HepG2 (cell line): ENCODE results near the gene TP53I3. TPM values are rescaled to one million over a fixed set of nuclear protein-coding genes. Genes with fewer than 3 reads are reported as not detected.

Experiments
- CC2D1A ChIP-seq: sonication (generic); formaldehyde crosslinking; IDR thresholded peaks from 2 replicates; pipeline ENCODE4 v1.8.1; 2023; ENCODE audit warnings: mild to moderate bottlenecking, missing genetic modification reagents
- FOXK2 ChIP-seq: fragments of 450-650 bp; IDR thresholded peaks from 2 replicates; pipeline ENCODE4 v1.6.1; 2016
- GPBP1L1 ChIP-seq: sonication (generic); formaldehyde crosslinking; IDR thresholded peaks from 2 replicates; pipeline ENCODE4 v1.5.0; 2020; ENCODE audit warnings: mild to moderate bottlenecking, missing genetic modification reagents
- HMGA1 ChIP-seq: sonication (generic); formaldehyde crosslinking; conservative IDR thresholded peaks from 2 replicates; pipeline ENCODE4 v1.4.0; 2020; ENCODE audit warnings: missing genetic modification reagents
- HNRNPL ChIP-seq: fragments of 200-400 bp; formaldehyde crosslinking; IDR thresholded peaks from 2 replicates; pipeline ENCODE4 v1.6.1; 2017; ENCODE audit warnings: mild to moderate bottlenecking, low read depth, low read length
- IKZF1 ChIP-seq: fragments of 450-650 bp; IDR thresholded peaks from 2 replicates; pipeline ENCODE4 v1.7.1; 2016
- KAT7 ChIP-seq: IDR thresholded peaks from 2 replicates; pipeline ENCODE4 v1.6.1; 2018; ENCODE audit warnings: borderline replicate concordance, missing compliant biosample characterization
- KLF11 ChIP-seq: IDR thresholded peaks from 2 replicates; pipeline ENCODE4 v1.6.1; 2016; ENCODE audit warnings: missing compliant biosample characterization
- MNT ChIP-seq: fragments of 450-650 bp; IDR thresholded peaks from 2 replicates; pipeline ENCODE4 v1.6.1; 2016
- MTF1 ChIP-seq: sonication (generic); formaldehyde crosslinking; IDR thresholded peaks from 2 replicates; pipeline ENCODE4 v1.5.0; 2020; ENCODE audit warnings: missing genetic modification reagents
- PAF1 ChIP-seq: IDR thresholded peaks from 2 replicates; pipeline ENCODE4 v1.6.1; 2016; ENCODE audit warnings: missing genetic modification reagents, missing compliant biosample characterization
- RFX5 ChIP-seq: IDR thresholded peaks from 2 replicates; pipeline ENCODE4 v1.6.1; 2011; ENCODE audit warnings: low read depth, low read length, improper control_type of control experiment
- RXRA ChIP-seq: sonication (generic); formaldehyde crosslinking; IDR thresholded peaks from 2 replicates; pipeline ENCODE4 v1.5.1; 2020; ENCODE audit warnings: missing genetic modification reagents
- SALL1 ChIP-seq: sonication (generic); formaldehyde crosslinking; IDR thresholded peaks from 2 replicates; pipeline ENCODE4 v1.8.0; 2022; ENCODE audit warnings: mild to moderate bottlenecking, missing genetic modification reagents
- SMYD3 ChIP-seq: sonication (generic); formaldehyde crosslinking; IDR thresholded peaks from 2 replicates; pipeline ENCODE4 v1.8.1; 2023; ENCODE audit warnings: mild to moderate bottlenecking, missing genetic modification reagents
- SRY ChIP-seq: sonication (generic); formaldehyde crosslinking; IDR thresholded peaks from 2 replicates; pipeline ENCODE4 v1.8.0; 2022; ENCODE audit warnings: mild to moderate bottlenecking, missing genetic modification reagents
- THAP9 ChIP-seq: sonication (generic); formaldehyde crosslinking; IDR thresholded peaks from 2 replicates; pipeline ENCODE4; 2020; ENCODE audit warnings: missing genetic modification reagents, mild to moderate bottlenecking, borderline replicate concordance
- ZMYM2 ChIP-seq: sonication (generic); formaldehyde crosslinking; IDR thresholded peaks from 2 replicates; pipeline ENCODE4 v1.8.0; 2022; ENCODE audit warnings: mild to moderate bottlenecking, missing genetic modification reagents
- ZSCAN5A ChIP-seq: sonication (generic); formaldehyde crosslinking; IDR thresholded peaks from 2 replicates; pipeline ENCODE4 v1.8.0; 2022; ENCODE audit warnings: mild to moderate bottlenecking, missing genetic modification reagents, borderline replicate concordance
- ZUFSP ChIP-seq: sonication (generic); formaldehyde crosslinking; IDR thresholded peaks from 2 replicates; pipeline ENCODE4 v1.9.0; 2021; ENCODE audit warnings: missing genetic modification reagents, mild to moderate bottlenecking, borderline replicate concordance
- polyA plus RNA-seq, 8 experiments: library from polyadenylated mRNA; depleted of rRNA in 3 of 8; stranded (reverse) in 7 of 8; unstranded in 1 of 8; fragments of >200 nt; fragmentation: Illumina TruSeq in 4 of 8; extraction: Trizol in 4 of 8; gene quantifications; 2 replicates each; pipeline versions ENCODE4 v1.2.1 to v1.2.3, GENCODE V29; 2011 to 2016; ENCODE audit warnings: low read depth in 4 of 8, missing spikeins in 1 of 8, mixed read lengths in 1 of 8; ENCODE audit not compliant: insufficient read depth in 1 of 8
- total RNA-seq, 5 experiments: library from RNA; depleted of rRNA; stranded (reverse); fragments of >200 nt; fragmentation: Illumina TruSeq; extraction: Trizol; gene quantifications; 2 replicates each; pipeline ENCODE4 v1.2.3, GENCODE V29; 2016; ENCODE audit warnings: low read depth in 1 of 5

Gene TP53I3
- total and polyA plus RNA-seq, 2 of the 13 experiments (the other 11 are each of a cell fraction or from before 2014, with no cell fraction given), result 25.0 to 44.1 TPM

GRCh38 chr2:24083567-24084385, 858 bp downstream of the TP53I3 start (continued):
- TF ChIP-seq SMYD3 (no peak), KLF11 (CRISPR knock-in tag) (0 out of 2 replicates have a peak, but pooled peaks have one; percentile 74), ZSCAN5A (CRISPR knock-in tag) (no peak; the same call in 1 of the 2 replicates), IKZF1 (no peak), SRY (CRISPR knock-in tag) (no peak; the same call in 1 of the 2 replicates), THAP9 (peak; percentile 85), KAT7 (peak; percentile 74; the same call in 1 of the 2 replicates), HNRNPL (no peak), ZUFSP (CRISPR knock-in tag) (no peak), ZMYM2 (CRISPR knock-in tag) (0 out of 2 replicates have a peak, but pooled peaks have one; percentile 59), MNT (no peak), RFX5 (no peak; the same call in 1 of the 2 replicates), RXRA (no peak; the same call in 1 of the 2 replicates), PAF1 (no peak), MTF1 (CRISPR knock-in tag) (no peak), HMGA1 (CRISPR knock-in tag) (no peak), CC2D1A (CRISPR knock-in tag) (peak; percentile 84; the same call in 1 of the 2 replicates), GPBP1L1 (no peak), FOXK2 (peak; percentile 74; the same call in 1 of the 2 replicates), SALL1 (CRISPR knock-in tag) (no peak; the same call in 1 of the 2 replicates)
